PFSK-1 (cell line): ENCODE data around the gene CXCR5. TPM values are rescaled to one million over a fixed set of nuclear protein-coding genes. Genes with fewer than 3 reads are reported as not detected.

Experiments
- FOXP2 ChIP-seq: optimal IDR thresholded peaks from 2 replicates; pipeline ENCODE3; 2011; ENCODE audit warnings: borderline replicate concordance, control low read depth, inconsistent platforms; ENCODE audit not compliant: insufficient read depth; ENCODE audit errors: extremely low read length, extremely low read depth
- POLR2AphosphoS5 ChIP-seq: IDR thresholded peaks from 2 replicates; pipeline ENCODE4 v1.6.1; 2012; ENCODE audit warnings: low read depth, mild to moderate bottlenecking, control low read depth, low read length, moderate library complexity
- REST ChIP-seq, 2 experiments: IDR thresholded peaks; 2 replicates each; pipeline versions ENCODE4 v1.6.1 to v1.8.0; 2011 to 2012; ENCODE audit warnings: low read depth in 2 of 2, low read length in 2 of 2, control low read depth in 1 of 2, inconsistent platforms in 1 of 2, mild to moderate bottlenecking in 1 of 2, moderate library complexity in 1 of 2; ENCODE audit not compliant: insufficient read depth in 1 of 2
- SIN3A ChIP-seq: IDR thresholded peaks from 2 replicates; pipeline ENCODE4 v1.6.1; 2012; ENCODE audit warnings: mild to moderate bottlenecking, low read length, moderate library complexity, borderline replicate concordance; ENCODE audit not compliant: insufficient read depth
- TAF1 ChIP-seq: IDR thresholded peaks from 2 replicates; pipeline ENCODE4 v1.6.1; 2012; ENCODE audit warnings: low read length, control low read depth, borderline replicate concordance; ENCODE audit not compliant: insufficient read depth
- polyA plus RNA-seq: library from polyadenylated mRNA; unstranded; fragments of >200 nt; gene quantifications from one replicate; pipeline ENCODE4 v1.2.1, GENCODE V29; 2012; ENCODE audit warnings: low read depth, missing spikeins; ENCODE audit not compliant: insufficient read length

Gene CXCR5
- not detected for polyA plus RNA-seq

DNA sequence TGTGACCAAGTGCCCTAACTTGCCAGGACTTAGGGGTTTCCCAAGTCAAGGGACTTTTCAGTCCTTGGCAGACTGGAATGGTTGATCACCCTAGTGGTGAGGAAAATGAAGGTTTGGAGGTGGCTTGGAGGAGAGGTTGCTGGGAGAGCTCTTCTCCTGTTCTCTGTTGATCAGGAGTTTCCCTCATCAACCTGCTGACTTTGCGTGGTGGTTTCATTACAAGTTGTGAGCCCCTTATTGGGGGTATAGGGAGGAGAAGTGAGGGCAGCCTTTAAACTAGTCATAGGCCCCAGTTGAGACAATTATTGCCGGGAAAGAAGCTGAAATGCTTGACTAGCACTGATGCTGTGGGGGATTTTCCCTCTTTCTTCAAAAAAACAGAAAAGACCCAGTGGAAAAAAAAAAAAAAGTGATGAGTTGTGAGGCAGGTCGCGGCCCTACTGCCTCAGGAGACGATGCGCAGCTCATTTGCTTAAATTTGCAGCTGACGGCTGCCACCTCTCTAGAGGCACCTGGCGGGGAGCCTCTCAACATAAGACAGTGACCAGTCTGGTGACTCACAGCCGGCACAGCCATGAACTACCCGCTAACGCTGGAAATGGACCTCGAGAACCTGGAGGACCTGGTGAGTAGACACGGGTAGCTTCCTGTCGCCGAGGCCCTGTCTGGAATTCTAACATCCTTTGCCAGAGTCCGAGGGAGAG lies at the start of gene CXCR5:
CXCR5 (plus strand) TSS at position 525 of the 704 bp plus-strand sequence; CDS start at position 575, 50 bp downstream.
- TF ChIP-seq SIN3A (no peak), FOXP2 (no peak), POLR2AphosphoS5 (no peak), TAF1 (no peak), REST (IDR thresholded peaks at IDR 0.05; ENCODE audit: insufficient read depth in 1 of 2, low read depth in 2 of 2, low read length in 2 of 2) (no peak)

DNA sequence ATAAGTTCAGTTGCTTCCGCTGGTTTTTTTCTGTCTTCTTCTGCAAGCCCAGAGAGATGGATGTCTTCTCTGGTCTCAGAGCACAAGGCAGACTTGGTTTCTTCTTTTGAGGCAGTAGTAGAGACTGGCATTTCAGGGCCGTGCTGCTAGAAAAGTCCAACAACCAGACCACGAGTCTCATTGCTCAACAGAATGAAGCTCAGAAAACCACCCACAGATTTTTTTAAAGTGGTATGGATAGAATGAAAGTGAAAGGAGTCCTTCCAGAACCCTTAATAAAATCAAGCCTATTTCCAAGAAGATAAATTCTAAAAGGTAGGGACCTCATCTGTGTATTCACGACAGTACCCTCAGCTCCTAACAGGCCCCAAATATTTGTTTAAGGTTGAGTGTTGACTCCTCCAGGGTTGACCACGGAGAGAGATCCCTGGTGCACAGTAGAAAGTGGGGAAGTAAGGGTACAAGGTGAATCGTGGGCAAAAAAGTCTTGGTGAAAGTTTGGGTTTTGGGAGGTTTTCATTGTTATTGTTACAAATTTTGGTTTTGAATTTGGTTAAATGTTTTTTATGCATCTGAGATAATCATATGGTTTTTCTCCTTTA lies 49.2 kb upstream of the CXCR5 start:
- no peak for TF ChIP-seq POLR2AphosphoS5
- TF ChIP-seq FOXP2: no peak
- TF ChIP-seq REST (IDR thresholded peaks at IDR 0.05; ENCODE audit: insufficient read depth in 1 of 2, low read depth in 2 of 2, low read length in 2 of 2): no peak
- TF ChIP-seq TAF1: no peak
- no peak for TF ChIP-seq SIN3A

DNA sequence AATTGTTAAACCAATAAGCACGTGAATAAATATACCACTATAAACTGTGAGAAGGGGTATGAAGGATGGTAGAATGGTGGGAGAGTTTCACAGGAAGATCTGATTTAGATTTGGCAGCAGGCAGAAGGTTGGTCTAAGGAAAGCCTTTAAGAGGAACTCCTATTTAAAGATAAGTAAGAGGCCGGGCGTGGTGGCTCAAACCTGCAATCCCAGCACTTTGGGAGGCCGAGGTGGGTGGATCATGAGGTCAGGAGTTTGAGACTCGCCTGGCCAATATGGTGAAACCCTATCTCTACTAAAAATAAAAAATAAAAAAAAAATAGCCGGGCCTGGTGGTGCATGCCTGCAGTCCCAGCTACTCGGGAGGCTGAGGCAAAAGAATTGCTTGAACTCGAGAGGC lies 45.8 kb upstream of the CXCR5 start:
- no peak for TF ChIP-seq FOXP2
- no peak for TF ChIP-seq POLR2AphosphoS5
- no peak for TF ChIP-seq REST (IDR thresholded peaks at IDR 0.05; ENCODE audit: insufficient read depth in 1 of 2, low read depth in 2 of 2, low read length in 2 of 2)
- no peak for TF ChIP-seq TAF1
- TF ChIP-seq SIN3A: no peak

DNA sequence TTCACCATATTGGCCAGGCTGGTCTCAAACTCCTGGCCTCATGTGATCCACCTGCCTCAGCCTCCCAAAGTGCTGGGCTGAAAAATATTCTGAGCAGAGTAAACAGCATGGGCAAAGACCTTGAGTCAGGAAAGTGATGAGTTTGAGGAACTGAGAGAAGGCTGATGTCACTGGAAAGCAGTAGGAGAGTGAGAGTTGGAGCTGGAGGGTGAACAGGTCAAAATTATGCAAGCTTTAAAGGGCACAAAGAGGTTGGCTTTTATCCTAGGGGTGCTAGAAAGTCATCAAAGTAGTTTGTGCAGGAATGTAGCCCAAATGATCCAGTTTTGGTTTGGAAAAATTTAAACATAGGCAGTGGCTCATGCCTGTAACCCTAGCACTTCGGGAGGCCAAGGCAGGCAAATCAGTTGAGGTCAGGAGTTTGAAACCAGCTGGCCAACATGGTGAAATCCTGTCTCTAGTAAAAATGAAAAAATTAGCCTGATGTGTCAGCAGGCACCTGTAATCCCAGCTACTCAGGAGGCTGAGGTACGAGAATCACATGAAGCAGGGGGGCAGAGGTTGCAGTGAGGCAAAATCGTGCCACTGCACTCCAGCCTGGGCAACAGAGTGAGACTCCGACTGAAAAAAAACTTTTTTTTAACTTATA lies 44.7 kb upstream of the CXCR5 start:
- TF ChIP-seq POLR2AphosphoS5 (no peak), SIN3A (no peak), REST (IDR thresholded peaks at IDR 0.05; ENCODE audit: insufficient read depth in 1 of 2, low read depth in 2 of 2, low read length in 2 of 2) (no peak), FOXP2 (no peak), TAF1 (no peak)
